ENCODE measurements around the gene CHAC1.

DNA sequence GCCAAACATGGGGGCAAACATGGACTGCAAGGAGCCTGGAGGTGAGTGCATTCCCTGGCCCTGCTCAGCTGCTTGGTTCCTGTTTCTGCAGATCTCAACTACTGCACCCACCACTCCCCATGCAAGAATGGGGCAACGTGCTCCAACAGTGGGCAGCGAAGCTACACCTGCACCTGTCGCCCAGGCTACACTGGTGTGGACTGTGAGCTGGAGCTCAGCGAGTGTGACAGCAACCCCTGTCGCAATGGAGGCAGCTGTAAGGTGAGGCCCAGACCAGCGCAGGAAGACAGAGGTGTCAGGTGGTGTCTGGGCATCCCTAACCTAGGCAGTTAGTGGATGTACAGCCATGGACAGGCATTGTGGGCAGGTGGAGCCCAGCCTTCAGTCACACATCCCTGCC is 18.8 kb upstream of the CHAC1 start:
- TF ChIP-seq, protein P1, sequence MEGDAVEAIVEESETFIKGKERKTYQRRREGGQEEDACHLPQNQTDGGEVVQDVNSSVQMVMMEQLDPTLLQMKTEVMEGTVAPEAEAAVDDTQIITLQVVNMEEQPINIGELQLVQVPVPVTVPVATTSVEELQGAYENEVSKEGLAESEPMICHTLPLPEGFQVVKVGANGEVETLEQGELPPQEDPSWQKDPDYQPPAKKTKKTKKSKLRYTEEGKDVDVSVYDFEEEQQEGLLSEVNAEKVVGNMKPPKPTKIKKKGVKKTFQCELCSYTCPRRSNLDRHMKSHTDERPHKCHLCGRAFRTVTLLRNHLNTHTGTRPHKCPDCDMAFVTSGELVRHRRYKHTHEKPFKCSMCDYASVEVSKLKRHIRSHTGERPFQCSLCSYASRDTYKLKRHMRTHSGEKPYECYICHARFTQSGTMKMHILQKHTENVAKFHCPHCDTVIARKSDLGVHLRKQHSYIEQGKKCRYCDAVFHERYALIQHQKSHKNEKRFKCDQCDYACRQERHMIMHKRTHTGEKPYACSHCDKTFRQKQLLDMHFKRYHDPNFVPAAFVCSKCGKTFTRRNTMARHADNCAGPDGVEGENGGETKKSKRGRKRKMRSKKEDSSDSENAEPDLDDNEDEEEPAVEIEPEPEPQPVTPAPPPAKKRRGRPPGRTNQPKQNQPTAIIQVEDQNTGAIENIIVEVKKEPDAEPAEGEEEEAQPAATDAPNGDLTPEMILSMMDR (IDR thresholded peaks at IDR 0.05) = no peak
- no peak for TF ChIP-seq POLR2A (IDR thresholded peaks at IDR 0.05)
